ENCODE results near the gene VLDLR. TPM values are rescaled to one million over a fixed set of nuclear protein-coding genes. Genes with fewer than 3 reads are reported as not detected.

Gene VLDLR
- total RNA-seq, 4 donors from 2014 or later, result 8.5 to 99.5 (median 19.4) TPM

GRCh38 chr9:2601785-2602378, 19.7 kb upstream of the VLDLR start:
- TF ChIP-seq CTCF (IDR thresholded peaks at IDR 0.05) (no peak), POLR2A (IDR thresholded peaks at IDR 0.05) (no peak)
- Histone ChIP-seq H3K4me1 (no peaks in the 10 kb centered on the region), H3K9me3 (no peaks in the 10 kb centered on the region), H3K27ac (no peak overlapping the region), H3K4me3 (no peak overlapping the region), H3K36me3 (no peaks in the 10 kb centered on the region), H3K27me3 (no peaks in the 10 kb centered on the region)
- intact Hi-C loops (cut with DNase I; ENCODE audit: low total_unique reads), result no loop called here
- no peak for DNase-seq

- Histone ChIP-seq H3K36me3 (no peaks in the 10 kb centered on the region), H3K27ac (no peak overlapping the region), H3K4me3 (no peak overlapping the region), H3K9me3 (no peaks in the 10 kb centered on the region), H3K4me1 (no peaks in the 10 kb centered on the region), H3K27me3 (no peaks in the 10 kb centered on the region)
- no peak for TF ChIP-seq POLR2A (IDR thresholded peaks at IDR 0.05)
- no peak for TF ChIP-seq CTCF (IDR thresholded peaks at IDR 0.05)
- intact Hi-C loops (cut with DNase I; ENCODE audit: low total_unique reads), result no loop called here
- no peak for DNase-seq
Observed at GRCh38 chr9:2602704-2603116, 18.9 kb upstream of the VLDLR start.

GRCh38 chr9:2603621-2604020, 18.0 kb upstream of the VLDLR start:
- intact Hi-C loops (cut with DNase I; ENCODE audit: low total_unique reads), result no loop called here
- Histone ChIP-seq H3K9me3 (no peaks in the 10 kb centered on the region), H3K27ac (no peak overlapping the region), H3K4me1 (no peaks in the 10 kb centered on the region), H3K4me3 (no peak overlapping the region), H3K36me3 (no peaks in the 10 kb centered on the region), H3K27me3 (no peaks in the 10 kb centered on the region)
- no peak for DNase-seq
- TF ChIP-seq CTCF (IDR thresholded peaks at IDR 0.05) (no peak), POLR2A (IDR thresholded peaks at IDR 0.05) (no peak)

- H3K4me1 ChIP-seq, result no peaks in the 10 kb centered on the region
- DNase-seq, result no peak
- no peaks in the 10 kb centered on the region for H3K27me3 ChIP-seq
- intact Hi-C loops (cut with DNase I; ENCODE audit: low total_unique reads), result no loop called here
- H3K27ac ChIP-seq, result no peak overlapping the region
- TF ChIP-seq CTCF (IDR thresholded peaks at IDR 0.05) (no peak), POLR2A (IDR thresholded peaks at IDR 0.05) (no peak)
- no peaks in the 10 kb centered on the region for H3K36me3 ChIP-seq
- H3K4me3 ChIP-seq, result no peak overlapping the region
- no peaks in the 10 kb centered on the region for H3K9me3 ChIP-seq
Observed at GRCh38 chr9:2605246-2605645, 16.3 kb upstream of the VLDLR start.

- H3K4me3 ChIP-seq, result no peak overlapping the region
- no peaks in the 10 kb centered on the region for H3K36me3 ChIP-seq
- TF ChIP-seq CTCF (IDR thresholded peaks at IDR 0.05), result no peak
- no peak for TF ChIP-seq POLR2A (IDR thresholded peaks at IDR 0.05)
- no peaks in the 10 kb centered on the region for H3K9me3 ChIP-seq
- intact Hi-C loops (cut with DNase I; ENCODE audit: low total_unique reads), result no loop called here
- no peaks in the 10 kb centered on the region for H3K27me3 ChIP-seq
- no peak for DNase-seq
- no peak overlapping the region for H3K27ac ChIP-seq
- no peaks in the 10 kb centered on the region for H3K4me1 ChIP-seq
Observed at GRCh38 chr9:2608276-2608675, 13.3 kb upstream of the VLDLR start.
